GM10266 (cell line): Measurements from ENCODE around the gene UBE2D3.

Source experiments
- DNase-seq: peaks from one replicate; pipeline ENCODE4 v3.0.0; 2012; ENCODE audit errors: extremely low spot score
- TF ChIP-seq, protein P1 (sequence below): IDR thresholded peaks from 2 replicates; pipeline ENCODE4 v1.5.1; 2012; ENCODE audit warnings: mild to moderate bottlenecking, low read depth; ENCODE audit not compliant: control insufficient read depth, insufficient read depth; ENCODE audit errors: missing control alignments

UBE2D3 gene

GRCh38 chr4:102809190-102809589 is 18.2 kb downstream of the UBE2D3 start:
- TF ChIP-seq, protein P1, sequence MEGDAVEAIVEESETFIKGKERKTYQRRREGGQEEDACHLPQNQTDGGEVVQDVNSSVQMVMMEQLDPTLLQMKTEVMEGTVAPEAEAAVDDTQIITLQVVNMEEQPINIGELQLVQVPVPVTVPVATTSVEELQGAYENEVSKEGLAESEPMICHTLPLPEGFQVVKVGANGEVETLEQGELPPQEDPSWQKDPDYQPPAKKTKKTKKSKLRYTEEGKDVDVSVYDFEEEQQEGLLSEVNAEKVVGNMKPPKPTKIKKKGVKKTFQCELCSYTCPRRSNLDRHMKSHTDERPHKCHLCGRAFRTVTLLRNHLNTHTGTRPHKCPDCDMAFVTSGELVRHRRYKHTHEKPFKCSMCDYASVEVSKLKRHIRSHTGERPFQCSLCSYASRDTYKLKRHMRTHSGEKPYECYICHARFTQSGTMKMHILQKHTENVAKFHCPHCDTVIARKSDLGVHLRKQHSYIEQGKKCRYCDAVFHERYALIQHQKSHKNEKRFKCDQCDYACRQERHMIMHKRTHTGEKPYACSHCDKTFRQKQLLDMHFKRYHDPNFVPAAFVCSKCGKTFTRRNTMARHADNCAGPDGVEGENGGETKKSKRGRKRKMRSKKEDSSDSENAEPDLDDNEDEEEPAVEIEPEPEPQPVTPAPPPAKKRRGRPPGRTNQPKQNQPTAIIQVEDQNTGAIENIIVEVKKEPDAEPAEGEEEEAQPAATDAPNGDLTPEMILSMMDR, result no peak
- no peak for DNase-seq

- DNase-seq, result no peak
- TF ChIP-seq, protein P1, result no peak
Measured at GRCh38 chr4:102808009-102808408, 19.3 kb downstream of the UBE2D3 start.

DNA sequence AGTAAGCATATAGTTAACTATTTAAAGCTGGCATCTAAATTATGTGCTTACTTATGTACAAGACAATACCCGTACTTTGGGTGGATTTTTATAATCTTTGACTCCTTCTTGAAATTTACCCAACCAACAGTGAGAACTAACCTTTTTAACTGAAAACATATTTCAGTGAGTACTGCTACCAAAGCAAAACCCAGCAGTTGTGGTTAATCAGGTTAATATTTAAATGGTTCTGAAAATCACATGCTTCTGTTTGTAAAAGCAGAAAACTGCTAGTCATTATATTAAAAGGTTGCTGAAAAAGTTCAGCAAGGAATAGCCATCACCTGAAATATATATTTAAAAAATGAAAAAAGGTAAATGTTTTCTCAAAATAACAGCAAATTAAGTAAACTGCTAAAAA is 20.0 kb downstream of the UBE2D3 start:
- TF ChIP-seq, protein P1, result no peak
- DNase-seq, result no peak

- TF ChIP-seq, protein P1, result no peak
- no peak for DNase-seq
Measured at GRCh38 chr4:102799816-102800215, 27.5 kb downstream of the UBE2D3 start.

- no peak for DNase-seq
- TF ChIP-seq, protein P1, result no peak
Measured at GRCh38 chr4:102794999-102795398, 32.4 kb downstream of the UBE2D3 start.

- TF ChIP-seq, protein P1, result no peak
Measured at GRCh38 chr4:102792361-102792936, 34.9 kb downstream of the UBE2D3 start.

DNA sequence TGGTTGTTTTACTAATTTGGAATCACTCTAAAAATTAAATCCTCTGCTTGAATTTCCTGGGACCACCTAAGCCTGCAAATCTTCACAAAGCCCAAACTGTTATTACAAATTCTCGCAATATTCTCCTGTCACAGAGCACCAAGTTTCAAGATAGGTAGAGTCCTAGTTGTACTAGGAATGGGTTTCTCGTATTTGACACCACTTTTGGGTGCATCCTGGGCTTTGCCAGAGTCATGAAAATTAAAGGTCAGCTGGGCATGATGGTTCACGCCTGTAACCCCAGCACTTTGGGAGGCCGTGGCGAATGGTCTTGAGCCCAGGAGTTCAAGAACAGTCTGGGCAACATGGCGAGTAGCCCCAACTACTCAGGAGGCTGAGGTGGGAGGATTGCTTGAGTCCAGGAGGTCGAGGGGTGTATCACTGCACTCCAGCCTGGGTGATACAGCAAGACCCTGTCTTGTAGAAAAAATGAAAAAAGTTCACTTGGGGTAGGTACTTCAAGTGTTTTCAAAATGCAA is 36.0 kb downstream of the UBE2D3 start:
- TF ChIP-seq, protein P1, result no peak
- no peak for DNase-seq

More at GRCh38 chr4:102792361-102792936, 34.9 kb downstream of the UBE2D3 start:
- no peak for DNase-seq
